GM19023 (cell line): Measurements from ENCODE around the gene C3.

Experiments
- ATAC-seq: cut with Tn5 transposase; IDR thresholded peaks from one replicate; pipeline ENCODE4 v1.9.1; 2021; ENCODE audit warnings: mild to moderate bottlenecking, moderate library complexity; ENCODE audit not compliant: unreplicated experiment

The C3 gene

GRCh38 chr19:6731822-6732221 lies 11.4 kb upstream of the C3 start:
- no peak for ATAC-seq

- ATAC-seq = no peak
These were observed 10.7 kb upstream of the C3 start for GRCh38 chr19:6730941-6731670.

- no peak for ATAC-seq
These were observed 9.8 kb upstream of the C3 start for GRCh38 chr19:6730153-6730804.

GRCh38 chr19:6729573-6730152 lies 9.2 kb upstream of the C3 start:
- ATAC-seq = no peak

GRCh38 chr19:6728346-6728745 lies 7.9 kb upstream of the C3 start:
- no peak for ATAC-seq

- ATAC-seq = no peak
These were observed 5.2 kb upstream of the C3 start for GRCh38 chr19:6725513-6726231.

GRCh38 chr19:6724631-6725492 lies 4.4 kb upstream of the C3 start:
- no peak for ATAC-seq

- ATAC-seq = no peak
These were observed 3.3 kb upstream of the C3 start for GRCh38 chr19:6723738-6724137.

GRCh38 chr19:6723108-6723618 lies 2.7 kb upstream of the C3 start:
- no peak for ATAC-seq

- no peak for ATAC-seq
These were observed 1.3 kb upstream of the C3 start for GRCh38 chr19:6721773-6722172.

- ATAC-seq = no peak
These were observed 656 bp upstream of the C3 start for GRCh38 chr19:6721138-6721474.

GRCh38 chr19:6719992-6720368 lies 470 bp downstream of the C3 start:
- ATAC-seq = no peak

- ATAC-seq = no peak
These were observed 949 bp downstream of the C3 start for GRCh38 chr19:6719540-6719861.

GRCh38 chr19:6718741-6719539 lies 1.5 kb downstream of the C3 start:
- ATAC-seq = no peak

GRCh38 chr19:6718111-6718740 lies 2.2 kb downstream of the C3 start:
- ATAC-seq = no peak

GRCh38 chr19:6717441-6717971 lies 2.9 kb downstream of the C3 start:
- no peak for ATAC-seq

- no peak for ATAC-seq
These were observed 3.4 kb downstream of the C3 start for GRCh38 chr19:6717036-6717435.

- ATAC-seq = no peak
These were observed 3.9 kb downstream of the C3 start for GRCh38 chr19:6716610-6716970.

- no peak for ATAC-seq
These were observed 5.5 kb downstream of the C3 start for GRCh38 chr19:6714749-6715555.
